Body of pancreas (tissue), 4 donors: Measurements from ENCODE around the gene C21orf91. TPM values are rescaled to one million over a fixed set of nuclear protein-coding genes. Genes with fewer than 3 reads are reported as not detected.

ENCODE experiments used
- ATAC-seq: fragments of 150-250 bp; one replicate; pipeline ENCODE4 v1.9.1; 2016
- DNase-seq, 4 donors: peaks; one replicate each; pipeline ENCODE4 v3.0.0-alpha.2; 2019
- H3K27ac ChIP-seq, 4 donors: fragments of 200-600 bp; sonication (generic); 1 replicate in 3 of 4; 2 replicates in 1 of 4; pipeline versions ENCODE4 v1.5.1 to v1.6.1; 2016 to 2019; ENCODE audit warnings: mild to moderate bottlenecking in 1 of 4, mixed read lengths in 1 of 4, moderate library complexity in 1 of 4
- H3K27me3 ChIP-seq, 2 donors: fragments of 200-600 bp; sonication (generic); one replicate each; pipeline ENCODE4 v1.6.0; 2016; ENCODE audit warnings: mild to moderate bottlenecking in 1 of 2
- H3K36me3 ChIP-seq, 2 donors: fragments of 200-600 bp; sonication (generic); replicated peaks in 1 of 2; 2 replicates each; pipeline ENCODE4 v1.5.1; 2016; ENCODE audit warnings: low read depth in 2 of 2; ENCODE audit not compliant: insufficient read depth in 1 of 2
- H3K4me1 ChIP-seq: fragments of 200-600 bp; sonication (generic); one replicate; pipeline ENCODE4 v1.6.0; 2016
- H3K4me3 ChIP-seq, 2 donors: fragments of 200-600 bp; sonication (generic); 1 replicate in 1 of 2; 2 replicates in 1 of 2; pipeline ENCODE4 v1.5.1; 2016 to 2019
- H3K9me3 ChIP-seq, 3 donors: fragments of 200-600 bp; sonication (generic); 1 replicate in 2 of 3; 2 replicates in 1 of 3; pipeline ENCODE4 v1.5.1; 2016
- POLR2A ChIP-seq, 3 donors: fragments of 450-650 bp; IDR thresholded peaks; one replicate each; pipeline ENCODE4 v1.6.1; 2016; ENCODE audit warnings: antibody characterized with exemption in 3 of 3, mild to moderate bottlenecking in 2 of 3
- WGBS, 2 donors: methylation state at CpG; one replicate each; pipeline ENCODE4 v1.1.5; 2017; 5-methylcytosine and 5-hydroxymethylcytosine counted together
- intact Hi-C: fragments of 100-400 bp; cut with DNase I; formaldehyde crosslinking; loops from one replicate; pipeline ENCODE4 v1.15.1; 2023
- total RNA-seq, 2 donors: library from RNA; depleted of rRNA; stranded (reverse); fragments of >200 nt; gene quantifications; one replicate each; pipeline ENCODE4 v1.1.0, GENCODE V29; 2016
- TF ChIP-seq, protein P1 (sequence below), 7 experiments: fragments of 450-650 bp in 4 of 7; fragments of 200-600 bp in 3 of 7; sonication (generic) in 3 of 7; IDR thresholded peaks; one replicate each; pipeline ENCODE4 v1.5.1; 2016 to 2019; ENCODE audit warnings: antibody characterized with exemption in 7 of 7

C21orf91 gene
- total RNA-seq, 2 donors from 2014 or later, result 2.0 to 7.0 TPM

DNA sequence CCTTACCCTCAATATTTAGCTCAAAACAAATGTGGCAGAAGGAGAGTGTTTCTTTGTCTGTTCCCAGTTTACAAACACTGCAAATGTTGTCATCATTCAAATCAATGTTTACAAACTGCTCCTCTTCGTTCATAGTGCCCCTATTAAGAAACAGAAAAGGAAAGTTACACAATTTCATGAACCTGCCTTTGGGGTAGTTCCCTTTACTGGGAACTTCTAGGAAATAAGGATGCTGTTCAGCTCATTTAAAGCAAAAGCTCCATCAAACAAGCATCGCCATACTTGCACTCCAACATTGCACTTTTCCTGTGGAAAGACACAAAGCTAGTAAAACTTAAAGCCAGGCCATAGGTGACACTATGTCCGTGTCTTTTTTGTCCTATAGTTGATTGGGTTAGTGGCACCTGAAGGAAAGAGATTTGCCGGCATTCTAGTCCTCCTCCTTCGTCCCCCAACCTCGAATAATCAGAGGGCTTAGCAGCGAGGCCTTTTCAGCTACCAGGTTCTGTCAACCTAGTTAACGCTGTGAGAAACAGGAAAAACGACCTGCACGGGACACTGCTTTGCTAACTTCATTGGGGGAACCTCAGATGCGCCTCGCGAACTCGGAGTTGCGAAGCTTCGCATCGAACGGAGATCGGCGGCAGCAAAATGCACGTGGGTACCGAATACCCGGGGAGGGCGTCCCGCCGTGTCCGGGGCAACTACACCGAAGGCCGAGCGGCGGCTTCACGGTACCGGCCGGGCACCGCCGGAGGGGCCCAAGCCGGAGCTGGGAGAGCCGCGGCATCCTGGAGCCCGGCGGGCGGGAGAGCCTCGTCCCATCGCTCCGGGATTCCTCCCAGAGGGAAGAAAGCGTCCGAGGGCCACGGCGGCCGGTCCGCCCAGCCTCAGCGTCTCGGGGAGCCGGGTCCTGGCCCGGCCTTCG, 706 bp downstream of the C21orf91 start:
- H3K4me3 ChIP-seq, result peak overlapping the region; percentile 94 to 95
- intact Hi-C loops, result no loop called here
- no peaks in the 10 kb centered on the region for H3K36me3 ChIP-seq
- H3K27ac ChIP-seq, result peak overlapping the region; percentile 82 to 96 (median 92)
- H3K4me1 ChIP-seq, result peaks cover 11% of the 10 kb centered on the region
- TF ChIP-seq, protein P1, sequence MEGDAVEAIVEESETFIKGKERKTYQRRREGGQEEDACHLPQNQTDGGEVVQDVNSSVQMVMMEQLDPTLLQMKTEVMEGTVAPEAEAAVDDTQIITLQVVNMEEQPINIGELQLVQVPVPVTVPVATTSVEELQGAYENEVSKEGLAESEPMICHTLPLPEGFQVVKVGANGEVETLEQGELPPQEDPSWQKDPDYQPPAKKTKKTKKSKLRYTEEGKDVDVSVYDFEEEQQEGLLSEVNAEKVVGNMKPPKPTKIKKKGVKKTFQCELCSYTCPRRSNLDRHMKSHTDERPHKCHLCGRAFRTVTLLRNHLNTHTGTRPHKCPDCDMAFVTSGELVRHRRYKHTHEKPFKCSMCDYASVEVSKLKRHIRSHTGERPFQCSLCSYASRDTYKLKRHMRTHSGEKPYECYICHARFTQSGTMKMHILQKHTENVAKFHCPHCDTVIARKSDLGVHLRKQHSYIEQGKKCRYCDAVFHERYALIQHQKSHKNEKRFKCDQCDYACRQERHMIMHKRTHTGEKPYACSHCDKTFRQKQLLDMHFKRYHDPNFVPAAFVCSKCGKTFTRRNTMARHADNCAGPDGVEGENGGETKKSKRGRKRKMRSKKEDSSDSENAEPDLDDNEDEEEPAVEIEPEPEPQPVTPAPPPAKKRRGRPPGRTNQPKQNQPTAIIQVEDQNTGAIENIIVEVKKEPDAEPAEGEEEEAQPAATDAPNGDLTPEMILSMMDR (IDR thresholded peaks at IDR 0.05), result no peak
- no peak for TF ChIP-seq POLR2A (IDR thresholded peaks at IDR 0.05)
- WGBS, 2 donors, result 1 to 11% methylated on average over 7 to 46 of the region's 56 CpGs
- no peaks in the 10 kb centered on the region for H3K9me3 ChIP-seq
- ATAC-seq, result peak; percentile 29
- no peaks in the 10 kb centered on the region for H3K27me3 ChIP-seq
- DNase-seq, result peak; percentile 29 to 52 (median 36)

DNA sequence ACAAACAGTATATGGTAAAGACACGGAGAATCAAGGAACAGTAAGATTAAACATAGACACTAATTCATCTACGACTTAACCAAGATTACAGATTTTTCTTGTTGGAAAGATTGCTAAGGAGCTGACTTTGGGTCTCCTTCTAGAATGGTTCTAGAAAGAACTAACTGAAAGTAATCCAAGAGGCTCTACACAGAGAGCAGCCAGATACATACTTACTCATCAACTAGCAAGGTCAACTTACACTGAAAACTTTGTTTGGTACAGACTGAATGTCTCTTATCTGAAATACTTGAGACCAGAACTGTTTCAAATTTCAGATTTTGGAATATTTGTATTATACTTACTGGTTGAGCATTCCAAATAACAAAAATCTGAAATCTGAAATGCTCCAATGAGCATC, 5.8 kb downstream of the C21orf91 start:
- no peak overlapping the region for H3K4me3 ChIP-seq
- TF ChIP-seq, protein P1 (IDR thresholded peaks at IDR 0.05), result no peak
- TF ChIP-seq POLR2A (IDR thresholded peaks at IDR 0.05), result no peak
- peaks cover 0 to 6% (median 0%) of the 10 kb centered on the region in 3 donors for H3K9me3 ChIP-seq
- WGBS, 2 donors, result 91 to 97% methylated on average over 2 of the region's 2 CpGs
- H3K27ac ChIP-seq, result no peak overlapping the region
- no peak for ATAC-seq
- no peaks in the 10 kb centered on the region for H3K27me3 ChIP-seq
- intact Hi-C loops, result no loop called here
- DNase-seq, result no peak
- peaks cover 0 to 2% of the 10 kb centered on the region in 2 donors for H3K36me3 ChIP-seq
- H3K4me1 ChIP-seq, result peaks cover 5% of the 10 kb centered on the region

DNA sequence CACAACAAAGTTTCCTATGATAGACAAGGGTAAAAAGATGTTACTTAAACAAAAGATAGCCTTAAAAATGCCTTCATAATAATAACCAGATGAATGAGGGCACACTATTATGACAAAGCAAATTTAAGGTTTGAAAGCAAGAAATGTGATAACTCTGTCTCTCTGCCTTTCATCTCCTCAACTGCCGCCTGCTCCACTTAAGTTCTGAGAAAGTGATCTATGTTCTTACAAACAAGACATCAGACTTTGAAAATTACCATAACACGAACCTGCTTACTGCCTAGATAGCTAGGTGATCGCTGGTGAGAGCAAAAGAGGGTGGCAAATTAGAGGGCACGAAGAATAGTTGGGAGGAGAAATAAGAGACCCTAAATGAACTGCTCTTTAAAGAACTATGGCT, 13.2 kb downstream of the C21orf91 start:
- peaks cover 0 to 5% of the 10 kb centered on the region in 2 donors for H3K36me3 ChIP-seq
- ATAC-seq (no peak), DNase-seq (no peak)
- TF ChIP-seq POLR2A (IDR thresholded peaks at IDR 0.05), result no peak
- TF ChIP-seq, protein P1 (IDR thresholded peaks at IDR 0.05), result no peak
- H3K9me3 ChIP-seq, result peaks cover 0 to 13% (median 0%) of the 10 kb centered on the region in 3 donors
- intact Hi-C loops, result no loop called here
- no peaks in the 10 kb centered on the region for H3K4me1 ChIP-seq
- WGBS, 2 donors, result 89 to 93% methylated on average over 4 of the region's 4 CpGs
- no peak overlapping the region for H3K27ac ChIP-seq
- no peak overlapping the region for H3K4me3 ChIP-seq
- H3K27me3 ChIP-seq, result no peaks in the 10 kb centered on the region

DNA sequence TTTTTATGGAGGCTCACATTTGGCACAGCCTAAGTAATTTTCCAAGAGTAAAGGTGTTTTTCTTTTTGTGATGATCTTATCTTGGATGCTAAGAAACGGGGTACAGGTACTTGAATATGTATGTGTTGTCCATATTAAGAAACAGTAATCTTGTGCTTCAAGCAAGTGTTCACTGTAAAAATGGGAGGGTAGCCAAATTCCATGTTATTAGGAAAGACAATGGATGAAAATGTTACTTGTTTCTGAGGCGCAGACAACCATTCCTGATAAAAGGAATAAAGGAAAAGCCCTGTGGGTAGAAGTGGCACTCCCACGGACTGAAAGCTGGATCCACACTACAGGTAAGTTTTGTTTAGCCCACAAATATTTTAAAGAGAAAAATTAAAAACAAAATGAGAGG, 15.6 kb downstream of the C21orf91 start:
- DNase-seq (no peak), ATAC-seq (no peak)
- H3K36me3 ChIP-seq, result peaks cover 0 to 4% of the 10 kb centered on the region in 2 donors
- 77 to 82% methylated on average over 3 of the region's 3 CpGs for WGBS, 2 donors
- intact Hi-C loops, result no loop called here
- H3K4me1 ChIP-seq, result no peaks in the 10 kb centered on the region
- peaks cover 0 to 9% (median 0%) of the 10 kb centered on the region in 3 donors for H3K9me3 ChIP-seq
- no peak overlapping the region for H3K4me3 ChIP-seq
- H3K27ac ChIP-seq, result no peak overlapping the region
- H3K27me3 ChIP-seq, result no peaks in the 10 kb centered on the region
- TF ChIP-seq POLR2A (IDR thresholded peaks at IDR 0.05), result no peak
- TF ChIP-seq, protein P1 (IDR thresholded peaks at IDR 0.05), result no peak
